WTC11 (cell line): ENCODE data around the gene TSPAN31. TPM values are rescaled to one million over a fixed set of nuclear protein-coding genes. Genes with fewer than 3 reads are reported as not detected.
A peak's percentile ranks its signal among the peaks of the same experiment; 100 is the strongest.

Experiments
- ARID4B ChIP-seq: sonication (generic); formaldehyde crosslinking; IDR thresholded peaks from 2 replicates; pipeline ENCODE4 v1.8.0; 2023; ENCODE audit warnings: missing genetic modification reagents, mild to moderate bottlenecking, borderline replicate concordance
- ATF1 ChIP-seq: sonication (generic); formaldehyde crosslinking; IDR thresholded peaks from 2 replicates; pipeline ENCODE4 v1.8.1; 2023; ENCODE audit warnings: mild to moderate bottlenecking, moderate library complexity, missing genetic modification reagents
- ATF3 ChIP-seq: sonication (generic); formaldehyde crosslinking; conservative IDR thresholded peaks from 2 replicates; pipeline ENCODE4 v1.8.1; 2022; ENCODE audit warnings: mild to moderate bottlenecking, missing genetic modification reagents
- CREB1 ChIP-seq: sonication (generic); formaldehyde crosslinking; IDR thresholded peaks from 2 replicates; pipeline ENCODE4 v1.8.0; 2023; ENCODE audit warnings: mild to moderate bottlenecking, missing genetic modification reagents
- CREM ChIP-seq: sonication (generic); formaldehyde crosslinking; IDR thresholded peaks from 2 replicates; pipeline ENCODE4 v1.8.1; 2022; ENCODE audit warnings: mild to moderate bottlenecking, missing genetic modification reagents, moderate library complexity
- FOXK1 ChIP-seq: sonication (generic); formaldehyde crosslinking; IDR thresholded peaks from 2 replicates; pipeline ENCODE4 v1.8.0; 2022; ENCODE audit warnings: mild to moderate bottlenecking, moderate library complexity, missing genetic modification reagents
- GABPB1 ChIP-seq: sonication (generic); formaldehyde crosslinking; IDR thresholded peaks from 2 replicates; pipeline ENCODE4 v1.8.1; 2023; ENCODE audit warnings: mild to moderate bottlenecking, missing genetic modification reagents
- GRHL2 ChIP-seq: fragments of 250-450 bp; sonication (Bioruptor Pico); IDR thresholded peaks from 2 replicates; pipeline ENCODE4 v1.8.0; 2022; ENCODE audit warnings: mild to moderate bottlenecking, moderate library complexity; ENCODE audit not compliant: insufficient replicate concordance, severe bottlenecking
- GTF2I ChIP-seq: fragments of 250-450 bp; sonication (Bioruptor Pico); conservative IDR thresholded peaks from 2 replicates; pipeline ENCODE4 v1.4.0; 2021; ENCODE audit warnings: mild to moderate bottlenecking
- HMGA2 ChIP-seq: fragments of 250-450 bp; sonication (Bioruptor Pico); IDR thresholded peaks from 2 replicates; pipeline ENCODE4 v1.4.0; 2021; ENCODE audit warnings: mild to moderate bottlenecking, moderate library complexity
- IRF2 ChIP-seq: sonication (generic); formaldehyde crosslinking; IDR thresholded peaks from 2 replicates; pipeline ENCODE4 v1.8.0; 2022; ENCODE audit warnings: low read depth, missing genetic modification reagents, borderline replicate concordance
- MAX ChIP-seq: sonication (generic); formaldehyde crosslinking; IDR thresholded peaks from 2 replicates; pipeline ENCODE4 v1.8.0; 2022; ENCODE audit warnings: mild to moderate bottlenecking, missing genetic modification reagents
- MLX ChIP-seq: sonication (generic); formaldehyde crosslinking; IDR thresholded peaks from 2 replicates; pipeline ENCODE4 v1.8.1; 2023; ENCODE audit warnings: mild to moderate bottlenecking, missing genetic modification reagents, moderate library complexity
- MXD4 ChIP-seq: fragments of 250-450 bp; sonication (Bioruptor Pico); IDR thresholded peaks from 2 replicates; pipeline ENCODE4 v1.8.0; 2021; ENCODE audit warnings: mild to moderate bottlenecking, moderate library complexity, borderline replicate concordance
- MYBL2 ChIP-seq: sonication (generic); formaldehyde crosslinking; IDR thresholded peaks from 2 replicates; pipeline ENCODE4 v1.8.1; 2023; ENCODE audit warnings: mild to moderate bottlenecking, moderate library complexity, missing genetic modification reagents
- NFE2L1 ChIP-seq: sonication (generic); formaldehyde crosslinking; IDR thresholded peaks from 2 replicates; pipeline ENCODE4 v1.8.1; 2023; ENCODE audit warnings: missing genetic modification reagents
- NFYB ChIP-seq: sonication (generic); formaldehyde crosslinking; conservative IDR thresholded peaks from 2 replicates; pipeline ENCODE4 v1.8.0; 2022; ENCODE audit warnings: low read depth, missing genetic modification reagents
- PRRX2 ChIP-seq: fragments of 250-450 bp; sonication (Bioruptor Pico); IDR thresholded peaks from 2 replicates; pipeline ENCODE4 v1.8.0; 2021; ENCODE audit warnings: mild to moderate bottlenecking
- RORB ChIP-seq: fragments of 250-450 bp; sonication (Bioruptor Pico); IDR thresholded peaks from 2 replicates; pipeline ENCODE4 v1.9.0; 2021; ENCODE audit warnings: mild to moderate bottlenecking
- SP1 ChIP-seq: sonication (generic); formaldehyde crosslinking; conservative IDR thresholded peaks from 2 replicates; pipeline ENCODE4 v1.8.1; 2022; ENCODE audit warnings: missing genetic modification reagents
- STAT6 ChIP-seq: sonication (generic); formaldehyde crosslinking; conservative IDR thresholded peaks from 2 replicates; pipeline ENCODE4 v1.8.1; 2023; ENCODE audit warnings: mild to moderate bottlenecking, low read depth, missing genetic modification reagents, moderate library complexity
- TCF7 ChIP-seq: sonication (generic); formaldehyde crosslinking; IDR thresholded peaks from 2 replicates; pipeline ENCODE4 v1.8.0; 2022; ENCODE audit warnings: mild to moderate bottlenecking, low read depth, missing genetic modification reagents, moderate library complexity
- USF1 ChIP-seq: sonication (generic); formaldehyde crosslinking; IDR thresholded peaks from 2 replicates; pipeline ENCODE4 v1.8.0; 2022; ENCODE audit warnings: mild to moderate bottlenecking, missing genetic modification reagents
- USF2 ChIP-seq: sonication (generic); formaldehyde crosslinking; IDR thresholded peaks from 2 replicates; pipeline ENCODE4 v1.8.1; 2023; ENCODE audit warnings: mild to moderate bottlenecking, missing genetic modification reagents, moderate library complexity
- ZNF532 ChIP-seq: fragments of 250-450 bp; sonication (Bioruptor Pico); IDR thresholded peaks from 2 replicates; pipeline ENCODE4 v1.9.0; 2021; ENCODE audit warnings: mild to moderate bottlenecking, borderline replicate concordance
- total RNA-seq: library from RNA; stranded (reverse); gene quantifications from 3 replicates; pipeline ENCODE4 v1.2.3, GENCODE V29; 2021

The TSPAN31 gene
- total RNA-seq, 1 experiment from 2014 or later, result 9.9 TPM

GRCh38 chr12:57765003-57765697 is 20.3 kb downstream of the TSPAN31 start (continued):
- TF ChIP-seq IRF2 (no peak), USF1 (CRISPR knock-in tag) (no peak; the same call in 1 of the 2 replicates), ARID4B (CRISPR knock-in tag) (no peak), RORB (no peak), ATF3 (CRISPR knock-in tag) (no peak), HMGA2 (CRISPR knock-in tag) (no peak), MYBL2 (CRISPR knock-in tag) (0 out of 2 replicates have a peak, but pooled peaks have one; percentile 52), CREB1 (CRISPR knock-in tag) (no peak), GABPB1 (CRISPR knock-in tag) (no peak), GRHL2 (no peak), MAX (peak; percentile 71; the same call in 1 of the 2 replicates), MLX (CRISPR knock-in tag) (no peak), TCF7 (CRISPR knock-in tag) (0 out of 2 replicates have a peak, but pooled peaks have one; percentile 60), USF2 (CRISPR knock-in tag) (no peak; the same call in none of the 2 replicates), PRRX2 (no peak), NFYB (CRISPR knock-in tag) (0 out of 2 replicates have a peak, but pooled peaks have one; percentile 27), FOXK1 (no peak), ZNF532 (CRISPR knock-in tag) (no peak), SP1 (CRISPR knock-in tag) (no peak; the same call in 1 of the 2 replicates), NFE2L1 (CRISPR knock-in tag) (no peak), STAT6 (CRISPR knock-in tag) (no peak), GTF2I (CRISPR knock-in tag) (no peak), ATF1 (CRISPR knock-in tag) (no peak), CREM (no peak), MXD4 (CRISPR knock-in tag) (no peak)
